H1 (cell line): ENCODE measurements around the gene IL13RA1.

Source experiments
- CHD2 ChIP-seq: IDR thresholded peaks from 2 replicates; pipeline ENCODE4 v1.6.1; 2012; ENCODE audit warnings: low read length, improper control_type of control experiment
- CTCF ChIP-seq, 3 experiments: IDR thresholded peaks; 1 replicate in 2 of 3; 2 replicates in 1 of 3; pipeline versions ENCODE4 v1.5.1 to v1.6.1; 2011; ENCODE audit warnings: low read length in 3 of 3, mild to moderate bottlenecking in 3 of 3, inconsistent platforms in 2 of 3, low read depth in 1 of 3, moderate library complexity in 1 of 3; ENCODE audit not compliant: insufficient read depth in 1 of 3; ENCODE audit errors: control extremely low read depth in 1 of 3
- EP300 ChIP-seq, 2 experiments: IDR thresholded peaks; 1 replicate in 1 of 2; 2 replicates in 1 of 2; pipeline ENCODE4 v1.6.1; 2011 to 2012; ENCODE audit warnings: low read depth in 2 of 2, low read length in 2 of 2, mild to moderate bottlenecking in 2 of 2, borderline replicate concordance in 1 of 2, inconsistent platforms in 1 of 2, moderate library complexity in 1 of 2
- HDAC6 ChIP-seq: IDR thresholded peaks from one replicate; pipeline ENCODE4 v1.7.1; 2012; ENCODE audit warnings: low read depth, mild to moderate bottlenecking, inconsistent platforms, low read length, moderate library complexity
- MAX ChIP-seq: IDR thresholded peaks from 2 replicates; pipeline ENCODE4 v1.6.1; 2012; ENCODE audit warnings: inconsistent platforms
- SIN3A ChIP-seq, 2 experiments: IDR thresholded peaks in 1 of 2; conservative IDR thresholded peaks in 1 of 2; 2 replicates each; pipeline ENCODE4 v1.6.1; 2011 to 2012; ENCODE audit warnings: low read length in 2 of 2, improper control_type of control experiment in 1 of 2, low read depth in 1 of 2, mild to moderate bottlenecking in 1 of 2
- SIRT6 ChIP-seq: IDR thresholded peaks from one replicate; pipeline ENCODE4 v1.7.1; 2012; ENCODE audit warnings: low read length, inconsistent platforms

GRCh38 chrX:118685393-118685792 is 42.0 kb upstream of the IL13RA1 start:
- no peak for TF ChIP-seq SIN3A (conservative IDR thresholded peaks at IDR 0.05 in 1 of 2, IDR thresholded peaks at IDR 0.05 in 1 of 2; ENCODE audit: low read depth in 1 of 2, low read length in 2 of 2)
- no peak for TF ChIP-seq CTCF (IDR thresholded peaks at IDR 0.05; ENCODE audit: control extremely low read depth in 1 of 3, insufficient read depth in 1 of 3, low read depth in 1 of 3, low read length in 3 of 3)
- no peak for TF ChIP-seq CHD2
- TF ChIP-seq EP300 (IDR thresholded peaks at IDR 0.05; ENCODE audit: borderline replicate concordance in 1 of 2, low read depth in 2 of 2, low read length in 2 of 2), result no peak
- no peak for TF ChIP-seq SIRT6
- TF ChIP-seq MAX, result no peak
- no peak for TF ChIP-seq HDAC6
